Embryonic facial prominence (tissue), 1 donor: ENCODE results near the gene ADCK1.
"Not testable (repeated sequence)": the region's sequence is repeated elsewhere in the genome, so short reads cannot be mapped to it uniquely, and the experiment has no call there.

Experiments
- DNase-seq: peaks from one replicate; pipeline ENCODE4 v3.0.0-alpha.2; 2016; ENCODE audit errors: extremely low spot score

ADCK1 gene

DNA sequence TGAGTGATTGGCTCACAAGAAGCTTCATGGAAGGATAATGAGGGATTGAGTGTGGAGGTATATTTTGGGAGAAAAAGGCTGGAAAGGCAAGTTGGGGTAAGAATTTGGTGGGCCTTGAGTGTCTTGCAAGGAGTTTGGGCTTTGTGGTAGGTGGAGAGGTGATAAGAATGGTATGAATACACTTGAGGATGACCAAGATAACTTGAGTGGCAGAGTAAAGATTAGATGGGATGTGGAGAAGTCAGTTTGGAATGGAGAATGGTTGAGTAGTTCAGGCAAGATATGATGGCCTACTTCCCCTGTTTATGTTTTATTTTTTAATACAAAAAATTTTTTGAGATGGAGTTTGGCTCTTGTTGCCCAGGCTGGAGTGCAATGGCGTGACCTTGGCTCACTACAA, 9.1 kb downstream of the ADCK1 start:
- DNase-seq: no peak

GRCh38 chr14:77812028-77812427, 12.1 kb downstream of the ADCK1 start:
- DNase-seq: no peak

DNA sequence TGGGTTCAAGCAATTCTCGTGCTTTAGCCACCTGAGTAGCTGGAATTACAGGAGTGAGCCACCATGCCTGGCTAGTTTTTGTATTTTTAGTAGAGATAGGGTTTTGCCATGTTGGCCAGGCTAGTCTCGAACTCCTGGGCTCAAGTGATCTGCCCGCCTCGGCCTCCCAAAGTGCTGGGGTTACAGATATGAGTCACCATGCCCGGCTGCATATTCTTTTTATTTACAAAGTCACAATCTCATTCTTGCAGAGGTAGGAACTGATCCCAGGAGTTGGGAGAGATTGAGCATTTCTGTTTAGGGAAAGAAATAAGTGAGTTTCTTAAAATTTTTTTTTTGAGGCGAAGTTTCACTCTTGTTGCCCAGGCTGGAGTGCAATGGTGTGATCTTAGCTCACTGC, 12.8 kb downstream of the ADCK1 start:
- DNase-seq: not testable (repeated sequence)

- no peak for DNase-seq
Observed at GRCh38 chr14:77822307-77822706, 22.4 kb downstream of the ADCK1 start.

- no peak for DNase-seq
Observed at GRCh38 chr14:77822741-77823140, 22.8 kb downstream of the ADCK1 start.

DNA sequence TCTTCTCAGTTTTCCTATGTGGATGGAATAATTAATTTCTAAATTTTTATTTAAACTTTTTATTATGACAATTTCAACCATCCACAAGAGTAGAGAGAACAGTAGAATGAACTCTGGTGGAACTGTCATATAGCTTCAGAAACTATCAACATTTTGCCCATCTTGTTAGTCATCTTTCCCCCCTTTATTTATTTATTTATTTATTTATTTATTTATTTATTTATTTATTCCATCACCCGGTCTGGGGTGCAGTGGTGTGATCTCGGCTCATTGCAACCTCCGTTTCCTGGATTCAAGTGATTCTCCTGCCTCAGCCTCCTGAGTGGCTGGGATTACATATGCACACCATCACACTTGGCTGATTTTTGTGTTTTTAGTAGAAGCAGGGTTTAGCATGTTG, 23.5 kb downstream of the ADCK1 start:
- DNase-seq: no peak

GRCh38 chr14:77825895-77826519, 26.1 kb downstream of the ADCK1 start:
- no peak for DNase-seq

DNA sequence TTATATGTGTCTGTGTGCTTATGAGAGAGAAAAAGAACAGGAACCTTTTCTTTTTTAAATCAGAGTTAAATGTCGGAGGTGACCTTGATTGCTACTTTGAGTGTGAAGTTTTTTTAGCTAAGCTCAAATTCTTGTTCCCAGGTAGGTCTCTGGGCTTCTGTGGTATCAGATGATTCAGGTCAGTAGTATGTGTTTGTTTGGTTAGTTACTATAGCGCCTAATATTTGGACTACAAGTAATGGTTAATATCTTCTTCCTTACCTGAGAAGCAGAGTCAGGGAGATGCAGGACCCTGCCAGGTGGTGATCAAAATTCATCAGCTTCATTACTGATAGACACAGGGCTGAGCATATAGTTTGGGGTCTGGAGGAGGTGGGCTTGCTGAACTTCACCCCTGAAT, 30.8 kb downstream of the ADCK1 start:
- DNase-seq: no peak

DNA sequence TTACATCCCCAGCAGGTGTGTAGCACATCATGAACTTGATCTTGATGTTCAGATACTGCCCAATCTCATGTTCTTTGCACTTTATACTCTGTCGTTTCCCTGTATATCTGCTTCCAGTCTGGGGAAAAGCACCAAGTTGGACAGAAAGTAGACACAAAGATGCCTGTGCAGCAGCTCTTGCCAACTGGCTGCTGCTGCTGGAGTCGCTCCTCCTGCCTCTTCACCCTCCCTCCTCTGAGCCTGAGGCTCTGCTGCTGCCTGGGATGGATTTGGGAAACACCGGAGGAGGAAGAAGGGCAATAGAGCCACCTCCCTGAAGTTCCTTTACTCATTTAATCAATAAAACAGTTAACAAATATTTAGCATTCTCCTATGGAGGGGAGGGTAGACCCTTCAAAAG, 32.4 kb downstream of the ADCK1 start:
- no peak for DNase-seq

GRCh38 chr14:77837926-77838325, 38.0 kb downstream of the ADCK1 start:
- no peak for DNase-seq

GRCh38 chr14:77838831-77839511, 39.1 kb downstream of the ADCK1 start:
- no peak for DNase-seq

- DNase-seq: no peak
Observed at GRCh38 chr14:77843195-77843594, 43.3 kb downstream of the ADCK1 start.

DNA sequence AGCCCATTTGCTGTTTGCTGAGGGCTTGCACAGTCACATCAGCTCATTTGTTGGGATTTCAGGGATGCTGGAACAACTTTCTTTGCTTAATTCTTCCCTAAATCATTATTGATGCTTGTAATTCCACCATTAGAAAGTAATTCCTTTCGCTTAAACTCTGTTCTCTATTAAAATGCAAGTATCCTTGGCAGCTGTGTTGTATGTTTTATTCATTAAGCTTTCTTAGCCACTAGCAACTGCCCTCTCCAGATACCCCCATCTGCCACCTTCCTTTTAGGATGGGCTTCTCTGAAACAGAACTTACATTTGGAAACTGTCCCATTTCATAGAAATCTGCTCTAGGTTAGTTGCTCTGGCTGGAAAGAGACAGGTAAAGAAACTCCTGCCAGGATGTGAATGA, 43.7 kb downstream of the ADCK1 start:
- DNase-seq: no peak

- DNase-seq: no peak
Observed at GRCh38 chr14:77844802-77845201, 44.9 kb downstream of the ADCK1 start.

DNA sequence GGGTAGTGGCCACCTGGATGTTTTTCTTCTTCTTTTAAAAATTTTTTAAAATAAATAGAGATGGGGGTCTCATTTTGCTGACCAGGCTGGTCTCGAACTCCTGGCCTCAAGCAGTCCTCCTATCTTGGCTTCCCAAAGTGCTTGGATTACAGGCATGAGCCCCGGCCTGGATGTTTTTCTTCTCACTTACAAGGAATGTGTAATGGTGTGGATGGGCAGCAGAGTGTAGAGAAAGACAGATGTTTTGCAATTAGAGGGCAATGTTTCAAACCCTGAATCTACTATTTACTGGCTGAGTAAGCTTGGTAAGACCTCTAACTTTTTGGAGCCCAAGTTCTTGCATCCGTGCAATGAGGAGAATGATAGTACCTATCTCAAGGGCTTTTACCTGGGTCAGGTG, 48.1 kb downstream of the ADCK1 start:
- no peak for DNase-seq

GRCh38 chr14:77849711-77850110, 49.8 kb downstream of the ADCK1 start:
- DNase-seq: no peak

- no peak for DNase-seq
Observed at GRCh38 chr14:77853919-77854318, 54.0 kb downstream of the ADCK1 start.

DNA sequence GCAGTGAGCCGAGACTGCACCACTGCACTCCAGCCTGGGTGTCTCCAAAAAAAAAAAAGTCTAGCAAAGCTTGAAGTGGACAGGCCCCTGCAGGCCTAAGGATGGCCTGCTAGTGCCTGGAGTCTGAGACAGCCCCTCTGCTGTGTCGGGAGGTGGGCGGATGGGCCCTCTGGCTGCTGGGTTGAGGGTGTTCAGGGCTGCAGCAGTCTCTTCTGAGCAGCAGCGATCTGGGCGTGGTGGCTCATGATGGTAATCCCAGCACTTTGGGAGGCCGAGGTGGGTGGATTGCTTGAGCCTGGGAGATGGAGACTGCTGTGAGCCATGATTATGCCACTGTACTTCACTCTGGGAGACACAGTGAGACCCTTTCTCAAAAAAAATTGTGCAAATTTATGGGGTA, 57.0 kb downstream of the ADCK1 start:
- no peak for DNase-seq

- DNase-seq: no peak
Observed at GRCh38 chr14:77859934-77860570, 60.1 kb downstream of the ADCK1 start.

- DNase-seq: no peak
Observed at GRCh38 chr14:77861201-77861600, 61.3 kb downstream of the ADCK1 start.

DNA sequence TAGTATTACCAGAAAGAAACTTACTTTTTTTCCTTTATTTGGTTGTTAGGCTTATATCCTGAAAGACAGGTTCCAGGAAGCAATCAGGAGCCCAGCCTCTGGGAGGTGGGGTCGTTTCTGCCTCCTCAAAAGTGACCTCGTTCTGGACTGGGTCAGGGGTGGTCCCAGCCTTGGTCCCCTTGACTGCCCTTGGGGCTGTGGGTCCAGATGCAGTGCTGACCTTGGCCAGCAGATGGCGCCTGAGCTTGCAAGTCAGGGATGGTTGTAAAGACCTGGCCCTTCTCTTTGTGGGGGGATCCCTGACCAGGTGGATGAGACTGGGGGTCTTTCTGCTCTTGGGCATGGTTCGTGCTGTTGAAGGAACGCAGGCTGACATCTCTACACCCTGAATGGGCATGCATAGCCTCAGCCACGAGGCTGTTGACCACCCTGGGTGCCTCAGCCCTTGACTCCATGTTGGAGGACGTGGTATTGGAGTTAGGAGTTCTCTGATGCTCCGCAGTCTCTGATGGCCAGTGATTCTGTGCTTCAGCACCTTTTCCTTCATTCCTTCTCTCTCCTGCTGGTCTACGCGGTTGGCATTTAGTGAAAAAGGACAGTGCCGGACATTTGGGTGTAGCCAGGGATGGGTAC, 62.4 kb downstream of the ADCK1 start:
- DNase-seq: no peak

DNA sequence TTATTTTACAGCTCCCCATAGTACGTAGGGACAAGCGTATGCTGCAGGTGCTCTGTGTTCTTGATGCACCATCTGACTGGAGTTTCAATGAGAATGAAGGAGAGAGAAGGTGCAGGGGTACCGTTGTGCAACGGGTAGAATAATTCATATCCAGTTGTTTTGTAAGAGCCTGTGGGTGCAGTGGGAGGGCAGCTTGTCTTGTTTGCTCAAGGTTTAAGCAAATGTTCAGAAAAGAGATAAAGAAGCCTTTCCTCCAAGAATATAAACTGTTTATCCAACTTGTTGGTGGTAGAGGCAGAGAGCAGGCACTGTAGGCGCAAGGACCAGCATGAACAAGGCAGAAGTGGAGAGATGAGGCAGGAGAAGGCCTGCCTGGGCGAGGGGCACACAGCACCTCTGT, 64.2 kb downstream of the ADCK1 start:
- DNase-seq: no peak

- DNase-seq: no peak
Observed at GRCh38 chr14:77864580-77864979, 64.7 kb downstream of the ADCK1 start.
